Neural progenitor cell (in vitro differentiated cells): ENCODE data around the gene PTPRN2. TPM values are rescaled to one million over a fixed set of nuclear protein-coding genes. Genes with fewer than 3 reads are reported as not detected.

Source experiments
- DNase-seq: peaks from one replicate; pipeline ENCODE4 v3.0.0-alpha.2; 2016; ENCODE audit warnings: low spot score
- H2AFZ ChIP-seq: fragments of 200-600 bp; sonication (generic); replicated peaks from 2 replicates; pipeline ENCODE4 v1.6.1; 2016; ENCODE audit warnings: antibody characterized with exemption
- H3F3A ChIP-seq: fragments of 200-600 bp; sonication (generic); 2 replicates; pipeline ENCODE4 v1.6.1; 2016; ENCODE audit warnings: antibody characterized with exemption, low read depth
- H3K27ac ChIP-seq: fragments of 200-600 bp; sonication (generic); 2 replicates; pipeline ENCODE4 v1.5.1; 2016; ENCODE audit warnings: mild to moderate bottlenecking
- H3K27me3 ChIP-seq: fragments of 200-600 bp; sonication (generic); 2 replicates; pipeline ENCODE4 v1.6.1; 2016; ENCODE audit warnings: mild to moderate bottlenecking, moderate library complexity
- H3K36me3 ChIP-seq: fragments of 200-600 bp; sonication (generic); 2 replicates; pipeline ENCODE4 v1.5.1; 2016
- H3K4me1 ChIP-seq: fragments of 200-600 bp; sonication (generic); 2 replicates; pipeline ENCODE4 v1.6.1; 2016; ENCODE audit warnings: mixed run types
- H3K4me2 ChIP-seq: fragments of 200-600 bp; sonication (generic); 2 replicates; pipeline ENCODE4 v1.6.1; 2016
- H3K4me3 ChIP-seq: fragments of 200-600 bp; sonication (generic); 2 replicates; pipeline ENCODE4 v1.5.1; 2016
- H3K79me2 ChIP-seq: fragments of 200-600 bp; sonication (generic); 2 replicates; pipeline ENCODE4 v1.6.1; 2016; ENCODE audit warnings: low read depth
- H3K9ac ChIP-seq: fragments of 200-600 bp; sonication (generic); 2 replicates; pipeline ENCODE4 v1.6.1; 2016
- H3K9me3 ChIP-seq: fragments of 200-600 bp; sonication (generic); 2 replicates; pipeline ENCODE4 v1.5.1; 2016; ENCODE audit warnings: low read depth
- H4K20me1 ChIP-seq: fragments of 200-600 bp; sonication (generic); 2 replicates; pipeline ENCODE4 v1.6.1; 2016; ENCODE audit warnings: low read depth
- H3K27ac Mint-ChIP-seq: 3 replicates; pipeline ENCODE4 v1.8.0; 2021; ENCODE audit warnings: mixed read lengths
- H3K27me3 Mint-ChIP-seq: 2 replicates; pipeline ENCODE4 v1.8.0; 2022; ENCODE audit warnings: low read depth, mild to moderate bottlenecking, inconsistent platforms, moderate library complexity, mixed read lengths; ENCODE audit not compliant: insufficient read depth
- H3K36me3 Mint-ChIP-seq: 3 replicates; pipeline ENCODE4 v1.8.0; 2021; ENCODE audit warnings: mixed read lengths
- H3K4me1 Mint-ChIP-seq: 3 replicates; pipeline ENCODE4 v1.8.0; 2021; ENCODE audit warnings: mixed read lengths
- H3K4me3 Mint-ChIP-seq: 3 replicates; pipeline ENCODE4 v1.8.0; 2021; ENCODE audit warnings: mild to moderate bottlenecking, moderate library complexity, mixed read lengths
- H3K9me3 Mint-ChIP-seq: 3 replicates; pipeline ENCODE4 v1.8.0; 2020; ENCODE audit warnings: mixed read lengths
- EZH2 ChIP-seq: fragments of 200-600 bp; sonication (generic); IDR thresholded peaks from 2 replicates; pipeline ENCODE4 v1.6.1; 2017; ENCODE audit warnings: antibody characterized with exemption, mild to moderate bottlenecking, moderate library complexity
- EZH2phosphoT487 ChIP-seq: fragments of 200-600 bp; sonication (generic); IDR thresholded peaks from 2 replicates; pipeline ENCODE4 v1.6.1; 2017; ENCODE audit warnings: antibody characterized with exemption
- total RNA-seq: library from RNA; depleted of rRNA; stranded (reverse); fragments of >200 nt; gene quantifications from 2 replicates; pipeline ENCODE4 v1.2.3, GENCODE V29; 2015; ENCODE audit warnings: low replicate concordance
- TF ChIP-seq, protein P1 (sequence below): fragments of 200-600 bp; sonication (generic); IDR thresholded peaks from 2 replicates; pipeline ENCODE4 v1.5.1; 2017; ENCODE audit warnings: antibody characterized with exemption, mild to moderate bottlenecking

PTPRN2 gene
- total RNA-seq, 1 donor from 2014 or later, result 3.0 TPM

DNA sequence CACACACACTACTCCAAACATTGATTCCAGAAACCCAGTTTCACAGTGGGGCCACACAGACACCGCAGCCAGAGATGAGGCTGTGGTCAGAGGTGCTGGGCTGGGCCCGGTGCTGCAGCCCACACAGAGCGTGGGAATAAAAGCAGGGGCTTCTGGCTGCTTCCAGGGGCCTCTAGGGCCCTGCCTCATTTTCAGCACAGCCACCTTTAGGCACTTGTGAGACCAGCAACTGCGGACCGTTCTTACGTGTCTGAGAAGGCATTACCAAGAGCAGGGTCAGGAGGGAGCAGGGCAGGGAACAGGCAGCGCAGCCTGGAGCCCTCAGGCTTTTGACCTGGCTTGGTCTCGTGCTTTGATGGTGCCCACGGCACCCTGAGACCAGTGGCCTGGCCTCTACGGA lies 980.4 kb downstream of the PTPRN2 start:
- Mint-ChIP-seq H3K9me3 (no peaks in the 10 kb centered on the region), H3K4me1 (peaks cover 11% of the 10 kb centered on the region), H3K27ac (no peak overlapping the region), H3K27me3 (peaks cover 17% of the 10 kb centered on the region), H3K4me3 (no peak overlapping the region), H3K36me3 (peaks cover 32% of the 10 kb centered on the region)
- no peak overlapping the region for H3K4me3 ChIP-seq
- H3K27ac ChIP-seq, result no peak overlapping the region
- no peaks in the 10 kb centered on the region for H3K9me3 ChIP-seq
- peaks cover 41% of the 10 kb centered on the region for H3K27me3 ChIP-seq
- H3K36me3 ChIP-seq, result no peaks in the 10 kb centered on the region
- H3F3A ChIP-seq, result no peaks in the 10 kb centered on the region
- H3K79me2 ChIP-seq, result no peaks in the 10 kb centered on the region
- TF ChIP-seq EZH2, result no peak
- no peak for TF ChIP-seq EZH2phosphoT487
- TF ChIP-seq, protein P1, sequence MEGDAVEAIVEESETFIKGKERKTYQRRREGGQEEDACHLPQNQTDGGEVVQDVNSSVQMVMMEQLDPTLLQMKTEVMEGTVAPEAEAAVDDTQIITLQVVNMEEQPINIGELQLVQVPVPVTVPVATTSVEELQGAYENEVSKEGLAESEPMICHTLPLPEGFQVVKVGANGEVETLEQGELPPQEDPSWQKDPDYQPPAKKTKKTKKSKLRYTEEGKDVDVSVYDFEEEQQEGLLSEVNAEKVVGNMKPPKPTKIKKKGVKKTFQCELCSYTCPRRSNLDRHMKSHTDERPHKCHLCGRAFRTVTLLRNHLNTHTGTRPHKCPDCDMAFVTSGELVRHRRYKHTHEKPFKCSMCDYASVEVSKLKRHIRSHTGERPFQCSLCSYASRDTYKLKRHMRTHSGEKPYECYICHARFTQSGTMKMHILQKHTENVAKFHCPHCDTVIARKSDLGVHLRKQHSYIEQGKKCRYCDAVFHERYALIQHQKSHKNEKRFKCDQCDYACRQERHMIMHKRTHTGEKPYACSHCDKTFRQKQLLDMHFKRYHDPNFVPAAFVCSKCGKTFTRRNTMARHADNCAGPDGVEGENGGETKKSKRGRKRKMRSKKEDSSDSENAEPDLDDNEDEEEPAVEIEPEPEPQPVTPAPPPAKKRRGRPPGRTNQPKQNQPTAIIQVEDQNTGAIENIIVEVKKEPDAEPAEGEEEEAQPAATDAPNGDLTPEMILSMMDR, result no peak
- DNase-seq, result no peak
- H3K4me1 ChIP-seq, result no peaks in the 10 kb centered on the region
- H3K4me2 ChIP-seq, result no peak overlapping the region
- no peaks in the 10 kb centered on the region for H4K20me1 ChIP-seq
- no peak overlapping the region for H3K9ac ChIP-seq
- H2AFZ ChIP-seq, result no peak overlapping the region

DNA sequence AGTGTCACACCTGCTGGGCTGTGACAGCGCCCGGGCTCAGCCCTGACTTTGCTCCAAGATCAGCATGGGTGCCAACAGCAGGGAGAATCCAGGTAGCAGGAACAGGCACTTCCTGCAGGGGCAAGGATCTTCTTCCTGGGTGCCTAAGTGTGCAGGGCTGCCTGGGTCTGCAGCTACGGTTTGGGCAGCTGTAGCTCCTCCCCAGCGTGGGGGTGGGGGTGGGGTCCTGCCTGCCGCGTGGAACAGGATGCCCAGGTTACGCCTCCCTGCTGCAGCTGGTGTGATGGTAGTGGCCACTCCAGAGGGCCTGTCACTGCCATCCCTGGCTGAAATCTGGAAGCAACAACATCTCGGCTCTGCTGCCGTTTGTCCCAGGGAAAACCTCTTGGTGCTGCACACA lies 981.5 kb downstream of the PTPRN2 start:
- no peak for DNase-seq
- Histone ChIP-seq H4K20me1 (no peaks in the 10 kb centered on the region), H3K27me3 (peaks cover 50% of the 10 kb centered on the region), H3K27ac (no peak overlapping the region), H3F3A (no peaks in the 10 kb centered on the region), H3K4me2 (no peak overlapping the region), H3K79me2 (no peaks in the 10 kb centered on the region), H2AFZ (no peak overlapping the region), H3K9me3 (no peaks in the 10 kb centered on the region), H3K4me1 (no peaks in the 10 kb centered on the region), H3K4me3 (no peak overlapping the region), H3K9ac (no peak overlapping the region), H3K36me3 (no peaks in the 10 kb centered on the region)
- Mint-ChIP-seq H3K27ac (no peak overlapping the region), H3K36me3 (peaks cover 32% of the 10 kb centered on the region), H3K4me3 (no peak overlapping the region), H3K9me3 (no peaks in the 10 kb centered on the region), H3K4me1 (peaks cover 11% of the 10 kb centered on the region), H3K27me3 (peaks cover 20% of the 10 kb centered on the region)
- TF ChIP-seq, protein P1, result no peak
- TF ChIP-seq EZH2, result no peak
- TF ChIP-seq EZH2phosphoT487, result no peak

DNA sequence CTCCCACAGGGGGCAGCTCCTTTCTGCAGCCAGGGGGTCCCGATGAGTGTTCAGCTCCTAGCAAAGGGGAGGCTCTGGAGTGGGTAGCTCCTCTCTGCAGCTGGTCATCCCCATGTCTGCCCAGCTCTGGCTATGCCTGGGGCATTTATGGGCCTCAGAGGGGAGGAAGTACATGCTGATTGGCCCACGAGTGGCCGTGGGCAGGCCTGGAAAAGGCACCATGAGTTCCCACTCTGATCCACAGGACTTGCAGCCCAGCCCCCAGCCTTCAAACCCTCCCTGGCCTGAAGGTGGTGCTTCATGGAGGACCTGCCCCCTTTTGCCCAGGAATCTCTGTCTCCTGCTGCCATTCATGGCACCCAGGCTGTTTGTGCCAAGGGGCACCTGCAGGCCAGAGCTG lies 982.0 kb downstream of the PTPRN2 start:
- Histone ChIP-seq H3K27ac (no peak overlapping the region), H3K79me2 (no peaks in the 10 kb centered on the region), H3K4me3 (no peak overlapping the region), H3K36me3 (no peaks in the 10 kb centered on the region), H3K27me3 (peaks cover 55% of the 10 kb centered on the region), H3F3A (no peaks in the 10 kb centered on the region), H3K9ac (no peak overlapping the region), H3K9me3 (no peaks in the 10 kb centered on the region), H4K20me1 (no peaks in the 10 kb centered on the region), H3K4me1 (no peaks in the 10 kb centered on the region), H3K4me2 (no peak overlapping the region), H2AFZ (no peak overlapping the region)
- Mint-ChIP-seq H3K36me3 (peaks cover 34% of the 10 kb centered on the region), H3K27ac (no peak overlapping the region), H3K27me3 (peaks cover 20% of the 10 kb centered on the region), H3K9me3 (no peaks in the 10 kb centered on the region), H3K4me3 (no peak overlapping the region), H3K4me1 (peaks cover 11% of the 10 kb centered on the region)
- no peak for DNase-seq
- TF ChIP-seq, protein P1, result no peak
- TF ChIP-seq EZH2phosphoT487 (no peak), EZH2 (no peak)
